ENCODE data around the gene NTNG1.
A peak's percentile ranks its signal among the peaks of the same experiment; 100 is the strongest.

Gene NTNG1

DNA sequence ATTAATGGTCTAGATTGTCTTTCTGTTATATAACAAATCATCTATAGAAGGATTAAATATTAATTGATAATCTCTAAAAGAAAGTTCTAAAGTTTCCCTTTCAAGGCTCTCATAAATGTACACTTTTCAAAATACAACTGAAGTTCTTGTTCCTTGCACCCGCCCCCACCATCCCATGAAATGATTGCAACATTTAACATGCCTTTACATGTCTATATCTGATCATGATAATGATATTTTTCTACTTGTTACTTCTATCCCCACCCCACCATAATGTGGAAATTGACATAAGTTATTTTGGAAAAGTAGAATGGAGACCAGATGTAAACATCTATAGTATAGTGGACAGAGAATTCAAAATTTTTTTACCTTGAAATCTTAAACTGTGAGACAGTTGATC, 186.6 kb downstream of the NTNG1 start:
- Histone ChIP-seq H3K36me3 (ENCODE audit: control insufficient read depth, insufficient read depth, low read length) (no peaks in the 10 kb centered on the region), H3K27ac (ENCODE audit: low read depth, low read length) (no peak overlapping the region), H3K4me3 (ENCODE audit: low read depth, low read length) (no peak overlapping the region), H3K27me3 (ENCODE audit: control insufficient read depth, insufficient read depth, low read length) (no peaks in the 10 kb centered on the region), H3K4me1 (ENCODE audit: control insufficient read depth, insufficient read depth, low read length) (no peaks in the 10 kb centered on the region), H3K9me3 (ENCODE audit: control insufficient read depth, insufficient read depth, low read depth, low read length) (no peaks in the 10 kb centered on the region), H3K9ac (ENCODE audit: low read length) (no peak overlapping the region)

DNA sequence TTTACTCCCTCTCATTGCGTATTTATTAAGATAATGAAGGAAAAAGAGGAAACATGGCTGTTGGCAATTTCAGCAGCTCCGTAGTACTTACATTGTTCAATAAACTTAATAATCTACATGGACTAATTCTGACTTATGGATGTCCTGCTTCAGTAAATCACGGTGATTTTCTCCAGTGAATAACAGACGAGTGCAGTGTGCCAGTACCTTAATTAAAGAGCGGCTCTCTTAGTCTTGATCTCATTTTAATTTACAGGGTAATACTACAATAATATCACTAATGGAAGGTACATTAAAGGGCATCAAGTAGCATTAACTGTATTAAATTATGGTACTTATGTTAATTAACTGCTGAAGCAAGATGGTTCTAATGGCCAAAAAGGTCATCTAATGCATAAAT, 187.2 kb downstream of the NTNG1 start:
- Histone ChIP-seq H3K36me3 (ENCODE audit: control insufficient read depth, insufficient read depth, low read length) (no peaks in the 10 kb centered on the region), H3K9ac (ENCODE audit: low read length) (no peak overlapping the region), H3K9me3 (ENCODE audit: control insufficient read depth, insufficient read depth, low read depth, low read length) (no peaks in the 10 kb centered on the region), H3K27me3 (ENCODE audit: control insufficient read depth, insufficient read depth, low read length) (no peaks in the 10 kb centered on the region), H3K27ac (ENCODE audit: low read depth, low read length) (no peak overlapping the region), H3K4me1 (ENCODE audit: control insufficient read depth, insufficient read depth, low read length) (no peaks in the 10 kb centered on the region), H3K4me3 (ENCODE audit: low read depth, low read length) (no peak overlapping the region)

DNA sequence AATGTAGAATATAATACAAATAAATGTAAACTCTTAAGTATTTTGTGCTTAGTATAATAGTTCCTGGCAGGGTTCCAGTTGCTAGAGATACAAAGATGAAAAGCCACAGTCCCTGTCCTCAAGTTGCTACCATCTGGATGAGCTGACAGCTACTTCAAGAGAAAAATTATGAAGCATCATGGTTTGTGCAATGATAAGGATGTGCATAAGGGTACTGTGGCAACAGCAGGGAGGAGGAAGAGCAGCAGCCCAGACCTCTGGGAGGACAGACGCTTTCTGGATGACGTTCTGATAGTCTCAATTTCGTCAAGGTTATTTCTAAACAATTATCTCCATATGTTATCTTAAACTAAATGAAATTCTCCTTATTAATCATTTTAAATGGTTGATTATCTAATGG, 198.9 kb downstream of the NTNG1 start:
- Histone ChIP-seq H3K27me3 (ENCODE audit: control insufficient read depth, insufficient read depth, low read length) (no peaks in the 10 kb centered on the region), H3K4me3 (ENCODE audit: low read depth, low read length) (no peak overlapping the region), H3K36me3 (ENCODE audit: control insufficient read depth, insufficient read depth, low read length) (no peaks in the 10 kb centered on the region), H3K27ac (ENCODE audit: low read depth, low read length) (no peak overlapping the region), H3K9ac (ENCODE audit: low read length) (no peak overlapping the region), H3K9me3 (ENCODE audit: control insufficient read depth, insufficient read depth, low read depth, low read length) (no peaks in the 10 kb centered on the region), H3K4me1 (ENCODE audit: control insufficient read depth, insufficient read depth, low read length) (no peaks in the 10 kb centered on the region)

DNA sequence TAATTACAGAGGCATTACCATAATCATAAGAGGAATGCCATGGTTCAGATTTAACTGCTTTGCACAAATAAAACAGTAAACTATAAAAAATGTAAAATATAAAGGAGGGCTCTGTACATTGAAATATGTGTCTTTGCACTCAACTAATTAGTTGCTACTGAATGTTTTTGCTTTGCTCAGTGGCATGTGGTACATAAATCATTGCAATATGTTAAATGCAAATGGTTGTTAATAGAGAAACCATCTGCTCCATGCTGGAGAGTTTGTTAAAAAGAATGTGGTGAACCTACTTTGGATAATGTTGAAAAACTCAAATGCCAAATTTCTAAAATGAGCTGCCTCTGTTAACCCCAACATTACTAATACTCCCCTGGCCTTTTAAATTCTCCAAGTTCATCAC, 201.5 kb downstream of the NTNG1 start:
- no peak overlapping the region for H3K27ac ChIP-seq (ENCODE audit: low read depth, low read length)
- H3K4me1 ChIP-seq (ENCODE audit: control insufficient read depth, insufficient read depth, low read length): no peaks in the 10 kb centered on the region
- H3K4me3 ChIP-seq (ENCODE audit: low read depth, low read length): no peak overlapping the region
- H3K9ac ChIP-seq (ENCODE audit: low read length): no peak overlapping the region
- no peaks in the 10 kb centered on the region for H3K36me3 ChIP-seq (ENCODE audit: control insufficient read depth, insufficient read depth, low read length)
- no peaks in the 10 kb centered on the region for H3K27me3 ChIP-seq (ENCODE audit: control insufficient read depth, insufficient read depth, low read length)
- H3K9me3 ChIP-seq (ENCODE audit: control insufficient read depth, insufficient read depth, low read depth, low read length): no peaks in the 10 kb centered on the region

DNA sequence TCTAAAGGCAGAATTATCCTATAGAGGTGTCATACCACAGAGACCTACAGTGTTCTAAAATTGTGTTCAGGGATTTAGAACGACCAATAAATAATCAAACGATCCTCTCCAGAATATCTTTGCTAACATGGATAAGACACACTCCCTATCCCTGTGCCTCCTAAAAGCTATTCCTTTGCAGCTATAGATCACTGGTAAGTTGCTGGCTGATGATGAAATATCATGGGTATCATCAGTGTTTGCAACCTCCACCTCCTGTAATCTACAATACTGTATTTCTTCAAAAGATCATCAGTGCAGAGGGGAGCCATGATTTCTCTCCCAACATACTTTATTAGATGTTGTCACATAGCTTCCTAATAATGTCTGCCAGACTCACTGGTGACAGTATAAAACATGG, 201.9 kb downstream of the NTNG1 start:
- Histone ChIP-seq H3K9me3 (ENCODE audit: control insufficient read depth, insufficient read depth, low read depth, low read length) (no peaks in the 10 kb centered on the region), H3K4me1 (ENCODE audit: control insufficient read depth, insufficient read depth, low read length) (no peaks in the 10 kb centered on the region), H3K27ac (ENCODE audit: low read depth, low read length) (no peak overlapping the region), H3K27me3 (ENCODE audit: control insufficient read depth, insufficient read depth, low read length) (no peaks in the 10 kb centered on the region), H3K4me3 (ENCODE audit: low read depth, low read length) (no peak overlapping the region), H3K9ac (ENCODE audit: low read length) (no peak overlapping the region), H3K36me3 (ENCODE audit: control insufficient read depth, insufficient read depth, low read length) (no peaks in the 10 kb centered on the region)

DNA sequence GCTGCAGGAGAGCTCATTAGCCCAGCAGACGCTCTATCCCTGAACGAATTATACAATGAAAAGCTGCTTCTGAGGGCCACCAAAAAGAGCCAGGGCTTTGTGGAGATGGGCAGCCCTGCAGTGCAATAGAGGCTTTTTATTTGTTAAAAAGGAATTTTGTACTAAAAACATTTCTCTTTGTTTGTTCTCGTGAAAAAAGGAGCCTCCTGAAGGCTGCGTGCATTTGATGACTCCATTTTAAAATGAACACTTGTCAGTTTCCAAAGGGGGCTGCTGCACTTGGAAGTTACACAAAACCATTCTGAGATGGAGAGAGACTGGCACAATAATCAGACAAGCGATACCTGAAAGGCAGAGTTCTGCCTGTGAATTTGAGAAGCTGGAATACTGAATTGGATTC, 202.8 kb downstream of the NTNG1 start:
- no peaks in the 10 kb centered on the region for H3K27me3 ChIP-seq (ENCODE audit: control insufficient read depth, insufficient read depth, low read length)
- H3K9ac ChIP-seq (ENCODE audit: low read length): no peak overlapping the region
- H3K4me1 ChIP-seq (ENCODE audit: control insufficient read depth, insufficient read depth, low read length): no peaks in the 10 kb centered on the region
- no peaks in the 10 kb centered on the region for H3K9me3 ChIP-seq (ENCODE audit: control insufficient read depth, insufficient read depth, low read depth, low read length)
- H3K4me3 ChIP-seq (ENCODE audit: low read depth, low read length): no peak overlapping the region
- no peak overlapping the region for H3K27ac ChIP-seq (ENCODE audit: low read depth, low read length)
- no peaks in the 10 kb centered on the region for H3K36me3 ChIP-seq (ENCODE audit: control insufficient read depth, insufficient read depth, low read length)

DNA sequence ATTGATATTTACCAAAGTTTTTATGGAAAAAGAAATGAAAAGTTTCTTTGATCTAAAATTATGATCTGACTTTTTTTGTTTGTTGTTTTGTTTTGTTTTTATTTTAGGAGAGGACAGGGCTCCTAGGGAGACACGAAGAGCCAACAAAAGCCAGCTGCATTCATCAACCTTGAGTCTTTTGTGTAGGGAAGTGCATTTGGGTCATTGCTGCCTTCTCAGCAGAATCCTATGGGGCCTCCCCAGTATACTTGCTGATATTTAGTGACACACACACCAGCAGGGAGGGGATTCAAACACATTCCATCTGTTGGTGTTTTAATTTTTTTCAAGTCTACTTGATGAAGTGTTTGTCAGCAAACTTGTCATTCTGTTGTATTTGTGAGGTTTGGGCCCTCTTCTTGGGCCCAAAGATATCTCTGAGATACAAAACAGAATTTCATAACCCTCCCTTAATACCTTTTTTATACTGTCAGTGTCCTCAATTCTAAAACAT, 203.5 kb downstream of the NTNG1 start:
- H3K36me3 ChIP-seq (ENCODE audit: control insufficient read depth, insufficient read depth, low read length): no peaks in the 10 kb centered on the region
- no peaks in the 10 kb centered on the region for H3K27me3 ChIP-seq (ENCODE audit: control insufficient read depth, insufficient read depth, low read length)
- no peak overlapping the region for H3K27ac ChIP-seq (ENCODE audit: low read depth, low read length)
- H3K4me1 ChIP-seq (ENCODE audit: control insufficient read depth, insufficient read depth, low read length): no peaks in the 10 kb centered on the region
- H3K9me3 ChIP-seq (ENCODE audit: control insufficient read depth, insufficient read depth, low read depth, low read length): no peaks in the 10 kb centered on the region
- H3K4me3 ChIP-seq (ENCODE audit: low read depth, low read length): no peak overlapping the region
- no peak overlapping the region for H3K9ac ChIP-seq (ENCODE audit: low read length)

DNA sequence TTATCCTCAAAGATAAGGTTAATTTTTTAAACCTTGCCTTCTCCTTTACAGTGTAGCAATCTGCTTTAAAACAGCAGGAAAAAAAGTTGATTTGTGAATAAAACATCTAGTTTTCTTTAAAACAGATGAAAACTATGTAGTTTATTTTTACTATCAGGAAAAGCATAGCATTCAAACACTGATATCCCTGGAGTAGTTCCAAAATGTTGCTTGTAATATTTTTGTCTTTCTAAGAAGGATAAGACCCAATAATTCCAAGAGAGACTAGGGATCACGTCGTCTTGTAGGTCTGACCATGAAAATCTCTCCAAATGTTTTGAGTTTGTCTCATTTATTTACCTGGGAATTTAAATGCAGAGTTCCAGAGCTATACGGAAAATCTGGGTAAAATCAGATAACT, 204.0 kb downstream of the NTNG1 start:
- Histone ChIP-seq H3K9ac (ENCODE audit: low read length) (no peak overlapping the region), H3K27ac (ENCODE audit: low read depth, low read length) (no peak overlapping the region), H3K27me3 (ENCODE audit: control insufficient read depth, insufficient read depth, low read length) (no peaks in the 10 kb centered on the region), H3K4me1 (ENCODE audit: control insufficient read depth, insufficient read depth, low read length) (no peaks in the 10 kb centered on the region), H3K4me3 (ENCODE audit: low read depth, low read length) (no peak overlapping the region), H3K36me3 (ENCODE audit: control insufficient read depth, insufficient read depth, low read length) (no peaks in the 10 kb centered on the region), H3K9me3 (ENCODE audit: control insufficient read depth, insufficient read depth, low read depth, low read length) (no peaks in the 10 kb centered on the region)

DNA sequence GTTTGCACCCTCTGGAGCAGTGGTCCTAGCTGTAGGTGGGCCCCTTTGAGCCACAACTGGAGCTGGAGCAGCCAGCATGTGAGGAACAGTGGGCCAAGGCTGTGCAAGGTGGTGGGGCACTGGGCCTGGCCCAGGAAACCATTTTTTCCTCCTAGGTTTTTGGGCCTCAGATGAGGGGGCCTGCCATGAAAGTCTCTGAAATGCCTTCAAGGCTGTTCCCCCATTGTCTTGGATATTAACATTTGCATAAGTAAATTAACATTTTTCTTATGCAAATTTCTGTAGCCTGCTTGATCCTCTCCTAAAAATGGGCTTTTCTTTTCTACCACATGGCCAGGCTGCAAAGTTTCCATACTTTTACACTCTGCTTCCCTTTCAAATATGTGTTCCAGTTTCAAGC, 212.0 kb downstream of the NTNG1 start:
- H3K4me1 ChIP-seq (ENCODE audit: control insufficient read depth, insufficient read depth, low read length): peaks cover 8% of the 10 kb centered on the region; the same call in 1 of the 2 replicates
- H3K4me3 ChIP-seq (ENCODE audit: low read depth, low read length): no peak overlapping the region
- H3K27ac ChIP-seq (ENCODE audit: low read depth, low read length): peak overlapping the region; percentile 44; the same call in 1 of the 2 replicates
- peaks cover 15% of the 10 kb centered on the region for H3K9me3 ChIP-seq (ENCODE audit: control insufficient read depth, insufficient read depth, low read depth, low read length)
- no peaks in the 10 kb centered on the region for H3K36me3 ChIP-seq (ENCODE audit: control insufficient read depth, insufficient read depth, low read length)
- no peak overlapping the region for H3K9ac ChIP-seq (ENCODE audit: low read length)
- no peaks in the 10 kb centered on the region for H3K27me3 ChIP-seq (ENCODE audit: control insufficient read depth, insufficient read depth, low read length)

DNA sequence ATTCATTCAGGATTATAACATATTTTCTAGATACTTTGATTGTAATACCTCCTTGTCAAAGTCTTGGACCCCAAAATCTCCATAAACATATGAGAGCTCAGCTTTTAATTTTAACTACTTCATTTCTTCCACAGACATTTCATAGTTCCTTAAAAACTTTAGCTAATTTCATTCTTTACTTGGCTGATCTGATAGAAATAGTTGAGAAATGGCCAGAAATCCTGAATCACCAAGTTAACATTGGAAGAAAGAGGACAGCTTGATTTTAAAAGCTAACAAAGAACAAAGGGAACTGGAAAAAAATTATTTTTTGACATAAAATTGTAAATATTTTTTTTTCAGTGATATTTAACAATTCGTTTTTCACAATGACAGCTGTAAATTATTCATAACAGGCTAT, 216.5 kb downstream of the NTNG1 start:
- no peaks in the 10 kb centered on the region for H3K27me3 ChIP-seq (ENCODE audit: control insufficient read depth, insufficient read depth, low read length)
- peaks cover 5% of the 10 kb centered on the region for H3K9me3 ChIP-seq (ENCODE audit: control insufficient read depth, insufficient read depth, low read depth, low read length)
- no peak overlapping the region for H3K9ac ChIP-seq (ENCODE audit: low read length)
- no peak overlapping the region for H3K4me3 ChIP-seq (ENCODE audit: low read depth, low read length)
- H3K4me1 ChIP-seq (ENCODE audit: control insufficient read depth, insufficient read depth, low read length): peaks cover 24% of the 10 kb centered on the region
- H3K36me3 ChIP-seq (ENCODE audit: control insufficient read depth, insufficient read depth, low read length): no peaks in the 10 kb centered on the region
- no peak overlapping the region for H3K27ac ChIP-seq (ENCODE audit: low read depth, low read length)

DNA sequence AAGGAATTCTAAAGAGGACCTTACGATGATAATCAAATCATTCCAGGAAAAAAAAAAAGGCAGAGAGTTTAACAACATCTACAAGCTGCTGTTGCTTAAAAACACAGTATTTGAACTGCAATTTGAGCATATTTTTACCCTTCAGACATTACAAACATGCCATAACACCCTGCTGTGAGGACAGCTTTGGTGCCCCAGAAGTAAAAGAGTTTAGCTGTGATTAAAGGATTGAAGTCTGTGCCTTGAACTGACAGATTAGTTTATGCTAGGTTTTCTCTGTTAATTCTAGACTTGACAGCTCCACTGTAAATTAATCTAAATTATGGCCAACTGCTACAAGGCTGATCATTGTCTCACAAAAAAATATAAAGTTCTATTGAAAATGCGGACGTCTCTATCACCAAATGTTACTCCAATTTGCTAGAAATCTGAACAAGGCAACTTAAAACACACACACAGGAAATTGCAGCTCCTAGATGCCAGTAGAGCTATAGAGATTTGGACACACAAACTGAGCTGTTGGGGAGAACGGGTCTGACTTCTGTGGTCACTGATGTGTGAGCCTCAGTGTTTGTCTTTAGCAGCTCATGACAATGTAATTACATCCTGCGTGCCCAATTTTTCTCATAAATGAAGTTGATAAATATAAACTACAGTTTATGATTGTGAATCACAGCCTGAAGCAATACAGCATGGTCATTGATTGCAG, 217.9 kb downstream of the NTNG1 start:
- H3K27me3 ChIP-seq (ENCODE audit: control insufficient read depth, insufficient read depth, low read length): no peaks in the 10 kb centered on the region
- H3K9ac ChIP-seq (ENCODE audit: low read length): no peak overlapping the region
- no peaks in the 10 kb centered on the region for H3K9me3 ChIP-seq (ENCODE audit: control insufficient read depth, insufficient read depth, low read depth, low read length)
- H3K27ac ChIP-seq (ENCODE audit: low read depth, low read length): no peak overlapping the region
- no peak overlapping the region for H3K4me3 ChIP-seq (ENCODE audit: low read depth, low read length)
- H3K4me1 ChIP-seq (ENCODE audit: control insufficient read depth, insufficient read depth, low read length): peaks cover 16% of the 10 kb centered on the region
- H3K36me3 ChIP-seq (ENCODE audit: control insufficient read depth, insufficient read depth, low read length): no peaks in the 10 kb centered on the region
